Neutrophil (primary cell): ENCODE results near the gene GRK7.

Source experiments
- H3K27ac ChIP-seq: fragments of 200-600 bp; sonication (generic); 2 replicates; pipeline ENCODE4 v1.5.1; 2016; ENCODE audit warnings: mild to moderate bottlenecking, moderate library complexity
- H3K27me3 ChIP-seq: fragments of 200-600 bp; sonication (generic); 2 replicates; pipeline ENCODE4 v1.6.0; 2016; ENCODE audit warnings: mild to moderate bottlenecking
- H3K36me3 ChIP-seq: fragments of 200-600 bp; sonication (generic); 2 replicates; pipeline ENCODE4 v1.5.1; 2017
- H3K4me1 ChIP-seq, 2 experiments: fragments of 200-600 bp in 1 of 2; sonication (generic) in 1 of 2; 1 replicate in 1 of 2; 2 replicates in 1 of 2; pipeline versions ENCODE4 v1.5.1 to v1.6.1; 2013 to 2016; ENCODE audit warnings: low read depth in 1 of 2, low read length in 1 of 2, mild to moderate bottlenecking in 1 of 2, moderate library complexity in 1 of 2; ENCODE audit not compliant: control insufficient read depth in 1 of 2, insufficient read depth in 1 of 2
- H3K4me3 ChIP-seq, 2 experiments: fragments of 200-600 bp in 1 of 2; sonication (generic) in 1 of 2; 1 replicate in 1 of 2; 2 replicates in 1 of 2; pipeline ENCODE4 v1.5.1; 2013 to 2016; ENCODE audit warnings: low read depth in 1 of 2, low read length in 1 of 2, mild to moderate bottlenecking in 1 of 2, moderate library complexity in 1 of 2
- H3K9me3 ChIP-seq: fragments of 200-600 bp; sonication (generic); 2 replicates; pipeline ENCODE4 v1.5.1; 2016
- TF ChIP-seq, protein P1 (sequence below): fragments of 200-600 bp; sonication (generic); IDR thresholded peaks from 2 replicates; pipeline ENCODE4 v1.5.1; 2016; ENCODE audit warnings: antibody characterized with exemption

Gene GRK7

DNA sequence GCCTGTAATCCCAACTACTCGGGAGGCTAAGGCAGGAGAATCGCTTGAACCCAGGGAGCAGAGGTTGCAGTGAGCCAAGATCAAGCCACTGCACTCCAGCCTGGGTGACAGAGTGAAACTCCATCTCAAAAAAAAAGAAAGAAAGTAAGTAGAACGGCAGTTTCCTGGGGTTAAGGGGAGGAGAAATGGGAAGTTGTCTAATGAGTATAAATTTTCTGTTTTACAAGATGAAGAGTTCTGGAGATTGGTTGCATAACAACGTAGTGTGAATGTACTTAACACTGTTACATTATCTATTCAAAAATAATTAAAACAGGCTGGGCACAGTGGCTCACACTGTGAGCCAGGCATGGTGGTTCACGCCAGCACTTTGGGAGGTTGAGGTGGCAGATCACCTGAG lies 45.4 kb downstream of the GRK7 start:
- no peaks in the 10 kb centered on the region for H3K4me1 ChIP-seq
- H3K36me3 ChIP-seq: no peaks in the 10 kb centered on the region
- no peak overlapping the region for H3K4me3 ChIP-seq
- no peaks in the 10 kb centered on the region for H3K9me3 ChIP-seq
- no peaks in the 10 kb centered on the region for H3K27me3 ChIP-seq
- H3K27ac ChIP-seq: no peak overlapping the region
- TF ChIP-seq, protein P1, sequence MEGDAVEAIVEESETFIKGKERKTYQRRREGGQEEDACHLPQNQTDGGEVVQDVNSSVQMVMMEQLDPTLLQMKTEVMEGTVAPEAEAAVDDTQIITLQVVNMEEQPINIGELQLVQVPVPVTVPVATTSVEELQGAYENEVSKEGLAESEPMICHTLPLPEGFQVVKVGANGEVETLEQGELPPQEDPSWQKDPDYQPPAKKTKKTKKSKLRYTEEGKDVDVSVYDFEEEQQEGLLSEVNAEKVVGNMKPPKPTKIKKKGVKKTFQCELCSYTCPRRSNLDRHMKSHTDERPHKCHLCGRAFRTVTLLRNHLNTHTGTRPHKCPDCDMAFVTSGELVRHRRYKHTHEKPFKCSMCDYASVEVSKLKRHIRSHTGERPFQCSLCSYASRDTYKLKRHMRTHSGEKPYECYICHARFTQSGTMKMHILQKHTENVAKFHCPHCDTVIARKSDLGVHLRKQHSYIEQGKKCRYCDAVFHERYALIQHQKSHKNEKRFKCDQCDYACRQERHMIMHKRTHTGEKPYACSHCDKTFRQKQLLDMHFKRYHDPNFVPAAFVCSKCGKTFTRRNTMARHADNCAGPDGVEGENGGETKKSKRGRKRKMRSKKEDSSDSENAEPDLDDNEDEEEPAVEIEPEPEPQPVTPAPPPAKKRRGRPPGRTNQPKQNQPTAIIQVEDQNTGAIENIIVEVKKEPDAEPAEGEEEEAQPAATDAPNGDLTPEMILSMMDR: no peak

DNA sequence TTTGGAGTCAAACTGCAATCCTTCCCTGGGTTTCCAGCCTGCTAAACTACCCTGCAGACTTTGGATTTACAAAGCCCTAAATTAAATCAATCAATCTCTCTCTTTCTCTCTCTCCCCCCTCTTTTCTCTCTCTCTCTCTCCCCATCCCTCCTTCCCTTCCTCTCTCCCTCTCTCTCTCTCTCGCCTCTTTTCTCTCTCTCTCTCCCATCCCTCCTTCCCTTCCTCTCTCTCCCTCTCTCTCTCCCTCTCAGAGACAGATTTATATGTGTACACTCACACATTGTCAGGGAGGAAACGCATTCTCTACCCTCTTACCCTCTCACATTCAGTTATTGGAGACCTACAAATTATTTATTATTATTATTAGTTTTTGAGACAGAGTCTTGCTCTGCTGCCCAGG lies 47.0 kb downstream of the GRK7 start:
- Histone ChIP-seq H3K4me3 (no peak overlapping the region), H3K36me3 (no peaks in the 10 kb centered on the region), H3K4me1 (no peaks in the 10 kb centered on the region), H3K27ac (no peak overlapping the region), H3K9me3 (no peaks in the 10 kb centered on the region), H3K27me3 (no peaks in the 10 kb centered on the region)
- TF ChIP-seq, protein P1: no peak

DNA sequence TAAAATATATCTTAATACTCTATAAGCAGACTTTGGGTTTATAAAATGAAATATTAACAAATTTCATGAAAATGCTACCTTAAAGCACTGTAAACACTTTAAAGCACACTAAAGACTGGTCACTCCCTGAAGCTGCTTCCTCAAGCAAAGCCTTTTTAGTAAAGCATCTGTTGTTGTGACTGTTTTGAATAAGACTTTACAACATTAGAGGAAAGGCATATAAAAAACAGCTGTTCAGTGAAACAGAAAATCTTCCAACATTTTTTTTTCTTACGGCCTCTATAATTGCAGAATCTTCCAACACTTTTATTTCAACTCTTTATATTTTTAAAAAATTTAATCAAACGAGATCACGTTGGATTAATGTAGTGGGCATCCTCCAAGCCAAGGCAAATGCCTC lies 48.1 kb downstream of the GRK7 start:
- Histone ChIP-seq H3K4me3 (no peak overlapping the region), H3K27ac (no peak overlapping the region), H3K27me3 (peaks cover 2% of the 10 kb centered on the region), H3K9me3 (no peaks in the 10 kb centered on the region), H3K4me1 (no peaks in the 10 kb centered on the region), H3K36me3 (no peaks in the 10 kb centered on the region)
- TF ChIP-seq, protein P1: no peak

DNA sequence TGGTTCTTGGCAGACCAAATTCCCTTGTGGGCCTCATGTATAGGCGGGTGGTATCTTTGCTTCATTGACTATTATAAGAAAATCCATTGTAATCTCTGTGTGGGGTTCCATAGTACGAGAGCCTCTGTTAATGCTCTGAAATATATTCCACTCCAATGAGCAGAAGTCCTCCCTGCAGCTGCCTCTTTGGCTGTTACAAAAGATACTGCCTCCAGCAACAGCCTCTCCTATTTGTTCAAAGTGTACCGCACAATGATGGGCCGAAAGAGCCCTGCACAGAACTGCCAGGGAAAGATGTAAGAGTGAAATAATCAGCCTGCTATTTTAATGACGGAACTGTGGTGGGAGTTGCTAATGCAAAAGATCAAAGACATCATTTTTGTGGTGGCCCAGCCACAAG lies 48.9 kb downstream of the GRK7 start:
- Histone ChIP-seq H3K36me3 (no peaks in the 10 kb centered on the region), H3K4me3 (no peak overlapping the region), H3K4me1 (no peaks in the 10 kb centered on the region), H3K9me3 (no peaks in the 10 kb centered on the region), H3K27ac (no peak overlapping the region), H3K27me3 (peaks cover 10% of the 10 kb centered on the region)
- TF ChIP-seq, protein P1: no peak

DNA sequence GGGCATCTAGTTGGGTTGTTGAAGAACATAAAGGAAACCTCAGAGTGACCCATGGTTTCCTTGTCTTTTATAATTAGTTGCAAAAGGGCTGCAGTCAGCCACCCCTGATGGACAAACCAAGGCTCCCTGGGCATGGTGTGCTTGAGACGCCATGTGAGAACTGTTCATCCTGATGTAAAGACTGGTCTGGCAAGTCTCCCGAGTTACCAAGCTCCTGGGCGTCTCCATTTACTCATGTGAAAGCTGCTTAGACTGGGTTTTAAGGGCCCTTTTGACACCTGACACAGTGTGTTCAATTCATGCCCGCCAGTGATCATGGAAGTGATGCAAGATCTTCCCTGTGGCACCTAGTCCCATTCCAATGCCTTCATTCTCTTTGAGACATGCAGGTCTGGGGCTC lies 49.4 kb downstream of the GRK7 start:
- TF ChIP-seq, protein P1: no peak
- H3K27me3 ChIP-seq: peaks cover 10% of the 10 kb centered on the region
- no peaks in the 10 kb centered on the region for H3K36me3 ChIP-seq
- no peaks in the 10 kb centered on the region for H3K4me1 ChIP-seq
- no peak overlapping the region for H3K4me3 ChIP-seq
- H3K27ac ChIP-seq: no peak overlapping the region
- no peaks in the 10 kb centered on the region for H3K9me3 ChIP-seq
